Measurements from ENCODE around the gene ARMC6. TPM values are rescaled to one million over a fixed set of nuclear protein-coding genes. Genes with fewer than 3 reads are reported as not detected.

Gene ARMC6
- total RNA-seq, 2 donors from 2014 or later, result 19.6 to 44.4 TPM

DNA sequence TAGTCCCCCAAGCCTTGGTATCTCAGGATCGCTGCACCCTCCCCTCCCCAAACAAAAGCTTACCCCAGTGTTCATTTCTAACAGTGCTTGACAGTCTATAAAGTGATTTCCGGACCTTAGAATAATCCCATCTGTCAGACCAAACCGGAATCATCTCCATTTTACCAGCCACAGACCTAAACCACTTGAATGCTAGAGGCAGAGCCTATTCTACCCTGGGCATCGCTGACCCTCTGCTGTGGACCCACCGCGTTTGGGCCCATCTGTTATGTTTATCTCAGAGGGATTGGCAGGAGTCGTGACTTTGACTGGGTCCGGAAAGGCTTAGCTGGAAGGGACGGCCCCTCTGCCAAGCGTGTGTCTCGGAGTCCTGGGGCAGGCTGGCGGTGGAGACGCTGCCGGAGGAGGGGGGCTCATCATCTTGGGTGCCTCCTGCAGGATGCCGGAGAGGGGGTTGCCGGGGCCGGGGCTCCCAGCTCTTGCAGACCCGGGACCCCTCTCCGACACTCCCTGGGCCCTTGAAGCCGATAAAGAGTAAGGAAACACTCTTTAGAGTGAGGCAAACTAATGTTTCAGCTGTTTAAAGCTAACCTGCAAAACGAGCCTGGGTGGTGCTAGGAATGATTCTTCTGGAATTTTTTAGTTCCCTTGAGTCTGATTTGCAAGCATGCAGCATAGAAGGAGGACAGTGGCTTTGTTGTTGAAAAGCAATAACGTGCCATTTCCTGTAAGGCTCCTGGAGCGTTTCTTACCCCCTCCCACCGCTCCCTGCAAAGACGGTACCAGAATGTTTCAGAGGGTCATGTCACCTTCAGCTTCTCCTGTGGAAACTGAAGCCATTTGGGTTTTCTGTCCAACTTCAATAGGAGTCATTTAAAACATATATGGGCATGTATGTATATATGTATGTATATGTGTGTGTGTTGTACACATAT is 31.7 kb downstream of the ARMC6 start:
- Mint-ChIP-seq H3K36me3 (ENCODE audit: low read depth) (no peaks in the 10 kb centered on the region), H3K4me1 (peaks cover 6% of the 10 kb centered on the region), H3K4me3 (peak overlapping the region; percentile 87), H3K27me3 (no peaks in the 10 kb centered on the region), H3K27ac (peak overlapping the region; percentile 75), H3K9me3 (no peaks in the 10 kb centered on the region)
- ATAC-seq (replicated peaks), result no peak

DNA sequence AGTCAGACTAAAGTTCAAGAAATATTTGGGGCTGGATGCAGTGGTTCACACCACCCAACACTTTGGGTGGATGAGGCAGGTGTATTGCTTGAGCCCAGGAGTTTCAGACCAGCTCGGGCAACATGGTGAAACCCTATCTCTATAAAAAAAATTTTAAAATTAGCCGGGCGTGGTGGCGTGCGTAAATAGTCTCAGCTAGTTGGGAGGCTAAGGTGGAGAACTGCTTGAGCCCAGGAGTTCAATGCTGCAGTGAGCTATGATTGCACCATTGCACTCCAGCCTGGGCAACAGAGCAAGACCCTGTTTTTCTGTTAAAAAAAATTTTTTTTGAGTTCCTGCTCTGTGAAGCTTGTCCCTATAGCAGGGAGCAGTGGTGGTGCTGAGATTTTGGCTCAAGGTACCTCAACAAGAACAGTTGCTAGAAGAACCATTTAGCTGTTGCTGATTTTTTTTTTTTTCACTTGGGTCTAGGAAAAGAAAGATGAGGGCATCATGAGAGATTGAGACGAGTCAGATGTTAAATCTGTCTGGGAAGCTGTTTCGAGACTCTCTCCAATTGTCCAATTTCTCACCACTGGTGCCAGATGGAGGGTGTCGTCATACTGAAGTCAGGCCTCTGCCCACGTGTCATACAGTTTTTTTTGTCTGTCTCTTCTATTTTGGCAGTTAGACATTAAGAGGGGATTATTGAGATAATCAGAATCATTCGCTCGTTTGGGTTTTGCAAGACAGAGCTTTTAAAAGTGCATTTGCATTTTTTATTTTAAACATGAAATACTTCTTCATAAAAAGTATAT is 34.1 kb downstream of the ARMC6 start:
- H3K27ac Mint-ChIP-seq, result peak overlapping the region; percentile 52
- no peak overlapping the region for H3K4me3 Mint-ChIP-seq
- H3K9me3 Mint-ChIP-seq, result no peaks in the 10 kb centered on the region
- H3K27me3 Mint-ChIP-seq, result no peaks in the 10 kb centered on the region
- H3K36me3 Mint-ChIP-seq (ENCODE audit: low read depth), result peaks cover 5% of the 10 kb centered on the region
- H3K4me1 Mint-ChIP-seq, result peaks cover 6% of the 10 kb centered on the region
- no peak for ATAC-seq (replicated peaks)

DNA sequence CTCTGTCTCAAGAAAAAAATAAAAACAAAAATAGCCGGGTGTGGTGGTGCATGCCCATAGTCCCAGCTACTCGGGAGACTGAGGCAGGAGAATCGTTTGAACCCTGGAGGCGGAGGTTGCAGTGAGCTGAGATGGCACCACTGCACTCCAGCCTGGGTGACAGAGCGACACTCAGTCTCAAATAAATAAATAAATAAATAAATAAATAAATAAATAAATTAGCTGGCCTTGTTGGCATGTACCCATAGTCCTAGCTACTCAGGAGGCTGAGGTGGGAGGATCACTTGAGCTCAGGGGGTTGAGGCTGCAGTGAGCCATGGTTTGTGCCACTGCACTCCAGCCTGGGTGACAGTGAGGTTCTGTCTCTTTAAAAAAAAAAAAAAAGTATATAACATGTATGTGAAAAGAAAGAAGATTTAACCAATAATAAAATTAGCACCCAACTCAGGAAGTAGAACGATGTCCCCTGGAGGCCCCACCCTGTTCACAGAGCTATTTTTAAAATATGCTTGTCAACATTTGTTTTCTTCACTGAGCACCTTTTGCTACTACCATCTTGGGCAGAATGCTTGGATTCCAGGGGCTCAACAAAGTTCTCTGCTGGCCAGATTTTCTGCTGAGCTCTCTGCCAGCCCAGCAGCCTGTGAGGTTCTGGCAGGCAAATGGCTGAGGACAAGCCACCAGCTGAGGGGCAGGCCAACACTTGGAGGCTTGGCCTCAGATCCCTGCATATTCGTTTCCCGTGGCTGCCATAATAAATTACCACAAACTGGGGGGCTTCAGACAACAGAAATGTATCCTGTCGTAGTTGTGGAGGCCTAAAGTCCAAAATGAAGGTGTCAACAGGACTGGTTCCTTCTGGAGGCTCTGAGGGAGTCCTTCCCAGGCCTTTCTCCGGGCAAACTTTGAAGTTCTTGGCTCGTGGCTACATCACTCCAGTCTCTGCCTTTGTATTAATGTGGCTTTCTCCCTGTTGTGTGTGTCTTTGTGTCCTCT is 35.6 kb downstream of the ARMC6 start:
- Mint-ChIP-seq H3K36me3 (ENCODE audit: low read depth) (peaks cover 12% of the 10 kb centered on the region), H3K4me1 (peaks cover 11% of the 10 kb centered on the region), H3K27ac (no peak overlapping the region), H3K27me3 (no peaks in the 10 kb centered on the region), H3K4me3 (no peak overlapping the region), H3K9me3 (no peaks in the 10 kb centered on the region)
- no peak for ATAC-seq (replicated peaks)

DNA sequence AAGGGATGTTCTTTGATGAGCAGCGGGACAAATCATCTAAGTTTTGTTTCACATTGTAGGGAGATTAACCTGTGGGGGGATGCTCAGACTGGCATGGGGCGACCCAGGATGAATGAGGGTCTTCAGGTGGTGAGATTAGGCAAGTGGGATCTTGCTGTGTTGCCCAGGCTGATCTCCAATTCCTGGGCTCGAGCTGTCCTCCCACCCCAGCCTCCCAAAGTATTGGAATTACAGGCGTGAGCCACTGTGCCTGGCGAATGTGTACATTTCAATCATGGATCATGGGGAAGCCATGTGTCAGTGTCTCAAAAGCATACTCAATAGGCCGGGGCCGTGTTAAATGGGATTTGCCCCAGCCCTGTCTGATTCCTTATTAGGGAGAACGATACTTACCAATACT is 38.5 kb downstream of the ARMC6 start:
- Mint-ChIP-seq H3K27ac (no peak overlapping the region), H3K27me3 (no peaks in the 10 kb centered on the region), H3K4me1 (peaks cover 5% of the 10 kb centered on the region), H3K9me3 (no peaks in the 10 kb centered on the region), H3K4me3 (no peak overlapping the region), H3K36me3 (ENCODE audit: low read depth) (peaks cover 16% of the 10 kb centered on the region)
- no peak for ATAC-seq (replicated peaks)

DNA sequence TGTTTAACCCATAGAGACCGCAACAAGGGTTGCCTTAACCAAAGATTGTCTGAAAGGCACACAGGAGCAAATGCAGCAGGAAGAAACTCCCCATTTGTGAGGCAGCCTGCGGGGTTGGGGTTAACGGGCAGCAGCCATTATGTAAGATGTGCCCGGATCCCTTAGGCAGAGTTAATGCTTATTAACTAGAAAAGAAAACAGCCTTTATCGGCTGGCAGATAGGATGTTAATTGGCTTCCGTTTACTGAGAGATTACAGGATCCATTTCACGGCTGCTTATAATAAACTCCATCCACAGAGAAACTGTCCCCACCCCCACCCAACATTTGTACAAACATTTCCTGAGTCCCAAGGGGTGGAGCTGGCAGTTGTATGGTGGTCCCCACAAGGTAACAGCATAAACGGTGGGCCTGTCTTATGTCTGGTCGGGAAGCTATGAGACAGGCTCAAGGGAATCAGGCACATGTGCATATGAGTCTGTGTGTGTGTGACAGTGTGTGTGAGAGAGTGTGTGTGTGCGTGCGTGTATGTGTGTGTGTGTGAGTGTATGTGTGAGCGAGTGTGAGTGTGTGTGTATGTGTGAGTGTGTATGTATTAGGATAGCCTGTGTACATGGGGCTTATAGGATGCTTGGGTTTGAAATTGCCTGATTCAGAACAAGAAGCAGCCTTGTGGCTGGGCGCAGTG is 40.9 kb downstream of the ARMC6 start:
- no peak for ATAC-seq (replicated peaks)
- H3K27ac Mint-ChIP-seq, result no peak overlapping the region
- no peak overlapping the region for H3K4me3 Mint-ChIP-seq

DNA sequence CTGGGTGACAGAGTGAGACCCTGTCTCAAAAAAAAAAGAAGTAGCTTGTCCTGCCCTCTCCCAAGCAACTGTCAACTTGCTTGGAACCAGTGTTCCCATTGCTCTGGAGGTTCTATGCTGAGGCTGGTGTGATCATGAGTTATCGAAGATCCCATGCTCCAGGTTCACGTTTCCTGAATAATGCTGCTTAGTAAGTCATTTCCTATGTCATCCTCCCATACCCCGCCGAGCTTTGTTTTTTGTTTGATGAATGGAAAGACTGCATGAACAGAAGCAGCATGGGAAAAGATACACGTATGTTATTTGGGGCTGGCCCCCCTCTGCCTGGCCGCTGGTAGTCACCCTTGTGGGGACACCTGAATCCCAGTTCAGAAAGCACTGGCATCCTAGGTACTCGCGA is 41.7 kb downstream of the ARMC6 start:
- Mint-ChIP-seq H3K27ac (no peak overlapping the region), H3K36me3 (ENCODE audit: low read depth) (peaks cover 22% of the 10 kb centered on the region), H3K27me3 (no peaks in the 10 kb centered on the region), H3K4me1 (peaks cover 10% of the 10 kb centered on the region), H3K4me3 (no peak overlapping the region), H3K9me3 (no peaks in the 10 kb centered on the region)
- no peak for ATAC-seq (replicated peaks)

More for the DNA sequence above, 40.9 kb downstream of the ARMC6 start:
- H3K9me3 Mint-ChIP-seq, result no peaks in the 10 kb centered on the region
- H3K36me3 Mint-ChIP-seq (ENCODE audit: low read depth), result peaks cover 22% of the 10 kb centered on the region
- peaks cover 10% of the 10 kb centered on the region for H3K4me1 Mint-ChIP-seq
- no peaks in the 10 kb centered on the region for H3K27me3 Mint-ChIP-seq

DNA sequence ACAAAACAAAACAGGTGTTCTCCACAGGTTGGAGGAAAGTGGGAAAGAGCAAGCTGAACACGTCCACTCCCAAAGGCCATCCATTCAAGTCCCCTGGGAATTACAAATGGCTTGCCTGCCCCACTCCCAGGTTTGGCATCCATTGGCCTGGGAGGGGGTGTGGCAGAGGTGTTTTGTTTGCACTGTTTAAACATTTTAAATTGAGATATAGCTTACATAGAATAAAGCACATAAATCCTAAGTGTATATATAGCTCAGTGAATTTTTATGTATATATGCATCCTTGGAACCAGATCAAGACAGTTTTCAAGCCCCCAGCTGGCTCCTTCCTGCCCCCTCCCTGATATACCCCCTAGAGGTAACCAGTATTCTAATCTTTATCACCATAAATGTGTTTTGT is 43.1 kb downstream of the ARMC6 start:
- Mint-ChIP-seq H3K9me3 (no peaks in the 10 kb centered on the region), H3K4me1 (peaks cover 10% of the 10 kb centered on the region), H3K4me3 (no peak overlapping the region), H3K27me3 (no peaks in the 10 kb centered on the region), H3K36me3 (ENCODE audit: low read depth) (peaks cover 17% of the 10 kb centered on the region), H3K27ac (no peak overlapping the region)
- ATAC-seq (replicated peaks), result no peak

DNA sequence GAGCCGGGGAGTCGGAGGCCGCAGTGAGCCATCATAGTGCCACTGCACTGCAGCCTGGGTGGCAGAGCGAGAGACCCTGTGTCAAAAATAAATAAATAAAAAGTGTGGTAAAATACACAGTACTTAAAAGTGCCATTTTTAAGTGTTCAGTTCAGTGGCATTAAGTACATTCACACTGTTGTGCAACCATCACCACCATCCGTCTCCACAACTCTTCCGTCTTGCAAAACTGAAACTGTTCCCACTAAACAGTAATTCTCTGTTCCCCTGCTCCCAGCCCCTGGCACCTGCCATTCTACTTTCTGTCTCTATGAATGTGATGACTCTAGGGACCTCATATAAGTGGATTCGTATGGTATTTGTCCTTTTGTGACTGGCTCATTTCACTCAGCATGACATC is 43.7 kb downstream of the ARMC6 start:
- Mint-ChIP-seq H3K4me1 (peaks cover 10% of the 10 kb centered on the region), H3K9me3 (no peaks in the 10 kb centered on the region), H3K27me3 (no peaks in the 10 kb centered on the region), H3K4me3 (no peak overlapping the region), H3K36me3 (ENCODE audit: low read depth) (peaks cover 17% of the 10 kb centered on the region), H3K27ac (no peak overlapping the region)
- ATAC-seq (replicated peaks), result no peak

DNA sequence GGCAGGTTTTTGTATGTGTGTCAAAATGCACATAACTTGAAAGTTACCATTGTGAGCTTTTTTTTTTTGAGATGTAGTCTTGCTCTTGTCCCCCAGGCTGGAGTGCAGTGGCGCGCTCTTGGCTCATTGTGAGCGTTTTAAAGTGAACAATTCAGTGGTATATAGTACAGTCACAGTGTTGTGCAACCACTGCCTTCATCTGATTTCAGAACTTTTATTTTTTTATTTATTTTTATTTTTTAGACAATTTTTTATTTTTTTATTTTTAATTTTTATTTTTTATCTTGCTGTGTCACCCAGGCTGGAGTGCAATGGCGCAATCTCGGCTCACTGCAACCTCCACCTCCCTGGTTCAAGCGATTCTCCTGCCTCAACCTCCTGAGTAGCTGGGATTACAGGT is 45.4 kb downstream of the ARMC6 start:
- Mint-ChIP-seq H3K4me1 (peaks cover 5% of the 10 kb centered on the region), H3K27ac (no peak overlapping the region), H3K27me3 (no peaks in the 10 kb centered on the region), H3K36me3 (ENCODE audit: low read depth) (peaks cover 9% of the 10 kb centered on the region), H3K9me3 (no peaks in the 10 kb centered on the region), H3K4me3 (no peak overlapping the region)
- ATAC-seq (replicated peaks), result no peak

DNA sequence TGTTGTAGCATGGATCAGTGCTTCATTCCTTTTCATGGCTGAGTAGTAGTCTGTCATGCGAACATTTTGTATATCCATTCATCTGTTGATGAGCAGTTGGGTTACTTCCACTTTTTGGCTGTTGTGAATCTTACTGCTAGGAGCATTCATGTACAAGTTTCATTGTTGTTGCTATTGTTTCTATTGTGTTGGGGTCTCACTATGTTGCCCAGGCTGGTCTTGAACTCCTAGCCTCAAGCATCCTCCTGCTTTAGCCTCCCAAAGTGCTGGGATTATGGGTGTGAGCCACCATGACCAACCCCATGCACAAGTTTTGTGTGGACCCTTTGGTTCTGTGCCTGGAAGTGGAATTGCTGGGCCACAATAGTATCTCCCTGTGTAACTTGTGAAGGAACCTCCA is 46.2 kb downstream of the ARMC6 start:
- Mint-ChIP-seq H3K27ac (no peak overlapping the region), H3K4me1 (peaks cover 5% of the 10 kb centered on the region), H3K4me3 (no peak overlapping the region), H3K36me3 (ENCODE audit: low read depth) (peaks cover 9% of the 10 kb centered on the region), H3K27me3 (no peaks in the 10 kb centered on the region), H3K9me3 (no peaks in the 10 kb centered on the region)
- no peak for ATAC-seq (replicated peaks)

DNA sequence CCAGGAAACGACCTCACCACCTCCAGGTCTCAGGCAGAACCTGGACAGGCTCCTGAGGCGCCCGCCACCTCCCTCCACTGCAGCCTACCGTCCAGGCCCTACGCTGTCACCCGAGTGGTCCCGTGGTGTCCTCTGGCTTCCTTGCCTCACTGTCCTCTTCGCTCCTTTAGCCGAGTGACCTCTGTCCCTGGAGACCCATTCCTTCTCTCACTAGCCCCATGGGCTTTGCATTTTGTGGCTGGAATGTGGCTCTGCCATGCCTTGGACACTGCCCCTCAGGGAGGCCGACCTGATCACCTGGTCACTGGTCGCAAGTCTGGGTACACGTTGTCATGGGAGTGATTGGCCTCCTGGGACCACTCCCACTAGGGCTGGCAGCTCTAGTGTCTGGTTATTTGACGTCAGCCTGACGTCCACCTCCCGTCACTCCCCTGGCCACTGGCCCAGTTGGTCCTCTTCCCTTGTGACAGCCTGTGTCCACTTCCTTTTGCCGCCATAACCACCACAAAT is 48.3 kb downstream of the ARMC6 start:
- Mint-ChIP-seq H3K27me3 (no peaks in the 10 kb centered on the region), H3K4me1 (peaks cover 5% of the 10 kb centered on the region), H3K9me3 (no peaks in the 10 kb centered on the region), H3K4me3 (no peak overlapping the region), H3K27ac (peak overlapping the region; percentile 14), H3K36me3 (ENCODE audit: low read depth) (peaks cover 8% of the 10 kb centered on the region)
- no peak for ATAC-seq (replicated peaks)

DNA sequence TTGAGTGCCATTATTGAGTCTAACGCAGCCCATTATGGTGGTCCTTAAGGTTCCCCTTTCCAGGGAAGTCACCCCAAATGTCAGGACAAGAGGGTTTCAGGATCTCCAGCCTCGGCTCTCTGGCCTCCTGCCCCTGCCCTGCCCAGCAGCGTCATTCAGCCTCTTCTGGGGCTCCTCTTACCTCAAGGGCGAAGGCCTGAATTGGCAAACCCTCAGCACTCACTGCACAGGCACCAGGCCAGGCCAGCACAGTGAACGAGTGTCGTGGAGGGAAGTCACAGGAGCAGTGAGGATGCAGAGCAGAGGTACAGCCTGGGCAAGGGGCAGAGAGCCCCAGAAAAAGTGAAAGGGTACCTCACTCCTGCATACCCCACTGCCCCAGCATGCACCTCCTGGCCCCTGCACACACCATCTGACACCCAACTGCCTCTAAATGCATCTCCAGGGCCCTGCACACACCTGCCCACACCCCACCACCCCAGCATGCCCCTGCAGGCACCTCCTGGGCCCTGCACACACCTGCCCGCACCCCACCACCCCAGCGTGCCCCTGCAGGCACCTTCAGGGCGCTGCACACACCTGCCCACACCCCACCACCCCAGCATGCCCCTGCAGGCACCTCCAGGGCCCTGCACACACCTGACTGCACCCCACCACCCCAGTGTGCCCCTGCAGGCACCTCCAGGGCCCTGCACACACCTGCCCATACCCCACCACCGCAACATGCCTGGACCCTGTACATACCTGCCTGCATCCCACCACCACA is 50.2 kb downstream of the ARMC6 start:
- no peaks in the 10 kb centered on the region for H3K9me3 Mint-ChIP-seq
- H3K4me3 Mint-ChIP-seq, result no peak overlapping the region
- no peak for ATAC-seq (replicated peaks)
- H3K27ac Mint-ChIP-seq, result no peak overlapping the region
- peaks cover 7% of the 10 kb centered on the region for H3K36me3 Mint-ChIP-seq (ENCODE audit: low read depth)
- no peaks in the 10 kb centered on the region for H3K27me3 Mint-ChIP-seq
- peaks cover under 1% of the 10 kb centered on the region for H3K4me1 Mint-ChIP-seq

DNA sequence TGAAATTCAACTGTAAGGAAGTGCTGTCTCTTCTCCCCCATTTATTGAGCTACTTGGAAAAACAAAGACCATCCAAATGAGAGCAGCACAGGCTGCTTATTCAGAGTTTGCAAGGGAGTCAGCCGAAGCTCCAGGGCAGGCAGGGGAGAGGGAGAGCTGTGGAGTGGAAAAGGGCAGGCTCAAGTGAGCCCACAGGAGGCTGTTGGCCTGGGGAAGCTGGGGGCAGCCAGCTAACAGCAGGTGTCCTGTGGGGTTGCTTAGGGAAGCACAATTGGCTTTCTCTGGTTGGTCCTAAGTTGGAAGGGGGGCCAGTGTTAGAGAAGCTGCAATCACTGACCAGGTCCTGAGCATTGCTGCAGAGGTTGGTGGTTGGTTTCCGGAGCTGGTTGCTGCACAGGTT is 54.3 kb downstream of the ARMC6 start:
- H3K27me3 Mint-ChIP-seq, result no peaks in the 10 kb centered on the region
- no peak overlapping the region for H3K4me3 Mint-ChIP-seq
- H3K4me1 Mint-ChIP-seq, result no peaks in the 10 kb centered on the region
- H3K36me3 Mint-ChIP-seq (ENCODE audit: low read depth), result peaks cover 7% of the 10 kb centered on the region
- no peak for ATAC-seq (replicated peaks)
- no peaks in the 10 kb centered on the region for H3K9me3 Mint-ChIP-seq
- H3K27ac Mint-ChIP-seq, result no peak overlapping the region

Measured in activated T-helper 17 cell treated with anti-CD3 and anti-CD28 coated beads, Interleukin-2, amount 50 U/mL, for 72 hours (primary cell).